GM12801 (cell line): ENCODE results near the gene ITGA1.

Experiments used
- TF ChIP-seq, protein P1 (sequence below): IDR thresholded peaks from one replicate; pipeline ENCODE4 v1.5.1; 2011; ENCODE audit warnings: control low read depth; ENCODE audit not compliant: insufficient read length; ENCODE audit errors: extremely low read depth

ITGA1 gene

GRCh38 chr5:52885614-52886013 is 97.9 kb downstream of the ITGA1 start:
- TF ChIP-seq, protein P1, sequence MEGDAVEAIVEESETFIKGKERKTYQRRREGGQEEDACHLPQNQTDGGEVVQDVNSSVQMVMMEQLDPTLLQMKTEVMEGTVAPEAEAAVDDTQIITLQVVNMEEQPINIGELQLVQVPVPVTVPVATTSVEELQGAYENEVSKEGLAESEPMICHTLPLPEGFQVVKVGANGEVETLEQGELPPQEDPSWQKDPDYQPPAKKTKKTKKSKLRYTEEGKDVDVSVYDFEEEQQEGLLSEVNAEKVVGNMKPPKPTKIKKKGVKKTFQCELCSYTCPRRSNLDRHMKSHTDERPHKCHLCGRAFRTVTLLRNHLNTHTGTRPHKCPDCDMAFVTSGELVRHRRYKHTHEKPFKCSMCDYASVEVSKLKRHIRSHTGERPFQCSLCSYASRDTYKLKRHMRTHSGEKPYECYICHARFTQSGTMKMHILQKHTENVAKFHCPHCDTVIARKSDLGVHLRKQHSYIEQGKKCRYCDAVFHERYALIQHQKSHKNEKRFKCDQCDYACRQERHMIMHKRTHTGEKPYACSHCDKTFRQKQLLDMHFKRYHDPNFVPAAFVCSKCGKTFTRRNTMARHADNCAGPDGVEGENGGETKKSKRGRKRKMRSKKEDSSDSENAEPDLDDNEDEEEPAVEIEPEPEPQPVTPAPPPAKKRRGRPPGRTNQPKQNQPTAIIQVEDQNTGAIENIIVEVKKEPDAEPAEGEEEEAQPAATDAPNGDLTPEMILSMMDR = no peak

- TF ChIP-seq, protein P1 = no peak
Observed at GRCh38 chr5:52886206-52886605, 98.5 kb downstream of the ITGA1 start.

DNA sequence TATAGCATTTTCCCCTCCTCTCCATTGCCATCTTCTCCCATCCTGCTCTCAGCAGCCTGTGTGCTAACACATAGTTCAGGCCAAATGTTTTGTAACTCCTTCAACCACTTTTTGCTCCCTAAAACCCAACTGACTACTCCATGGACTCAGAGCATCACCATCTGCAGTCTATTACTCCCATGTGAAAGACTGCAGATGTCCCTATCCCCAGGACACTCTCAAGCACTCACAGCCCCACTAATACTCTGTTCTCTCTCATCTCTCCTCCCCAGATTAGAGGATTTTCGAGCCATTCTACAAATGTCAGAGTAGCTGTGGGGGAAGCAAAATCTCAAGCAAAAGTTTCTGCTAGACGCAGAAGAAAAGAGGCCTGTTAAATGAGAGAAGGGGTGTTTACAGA is 99.3 kb downstream of the ITGA1 start:
- TF ChIP-seq, protein P1 = no peak

DNA sequence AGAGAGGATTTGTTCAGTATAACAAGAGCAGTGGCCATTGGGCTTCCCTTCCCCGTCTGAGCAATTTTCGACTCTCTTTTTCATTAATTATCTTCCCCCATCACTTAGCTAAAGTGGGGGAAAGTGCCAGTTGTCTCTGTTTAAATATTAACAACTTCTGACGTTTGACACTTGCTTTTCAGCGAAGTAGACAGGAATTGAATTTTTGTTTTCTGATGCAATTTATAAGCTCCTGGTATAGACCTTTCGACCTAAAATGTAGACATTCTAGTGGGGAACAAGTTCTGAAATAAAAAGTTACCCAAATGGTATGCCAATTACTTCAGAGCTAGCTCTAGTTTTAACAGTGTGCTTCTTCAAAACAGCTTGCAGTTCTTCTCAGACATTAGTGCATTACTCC is 100.6 kb downstream of the ITGA1 start:
- TF ChIP-seq, protein P1 = no peak

- TF ChIP-seq, protein P1 = no peak
Observed at GRCh38 chr5:52892242-52892878, 104.6 kb downstream of the ITGA1 start.

DNA sequence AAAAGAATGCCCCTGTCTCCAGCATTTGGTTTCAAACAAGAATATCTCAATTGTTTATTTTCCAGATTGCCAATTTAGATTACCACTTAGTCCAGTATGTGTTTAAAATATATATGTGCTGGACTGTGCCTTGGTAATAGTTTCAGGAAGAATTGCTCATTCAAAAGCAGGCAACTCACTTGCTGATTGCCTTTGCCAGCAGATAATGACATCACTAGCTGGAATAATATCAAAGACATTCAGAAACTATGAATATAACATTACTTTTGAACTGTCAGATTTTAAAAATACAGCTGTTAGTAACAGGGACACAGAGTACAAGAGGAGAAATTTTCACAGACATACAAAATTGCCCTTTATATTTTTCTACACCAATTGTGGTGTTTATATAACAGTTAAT is 105.4 kb downstream of the ITGA1 start:
- TF ChIP-seq, protein P1 = no peak

GRCh38 chr5:52893863-52894262 is 106.1 kb downstream of the ITGA1 start:
- TF ChIP-seq, protein P1 = no peak

DNA sequence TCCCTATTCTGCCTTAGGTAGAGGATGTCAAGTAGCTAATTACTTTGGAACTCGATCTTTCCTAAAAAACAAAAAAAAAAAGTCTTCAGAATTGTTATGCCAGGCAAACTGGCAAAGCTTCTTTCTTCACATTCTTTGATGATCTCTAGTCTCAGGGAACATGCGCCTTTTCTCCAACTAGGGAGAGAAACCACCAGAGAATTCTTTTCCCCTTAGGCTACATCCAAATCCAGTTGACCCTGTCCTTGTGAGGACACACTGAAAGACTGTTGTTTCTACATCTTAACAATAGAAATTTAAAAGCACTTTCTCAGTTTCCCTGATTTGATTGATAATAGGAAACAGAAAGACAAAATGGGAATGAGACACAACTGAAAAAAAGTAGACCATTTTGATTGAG is 106.7 kb downstream of the ITGA1 start:
- TF ChIP-seq, protein P1 = no peak
